ENCODE data around the gene NYNRIN.
"Not testable (repeated sequence)": the region's sequence is repeated elsewhere in the genome, so short reads cannot be mapped to it uniquely, and the experiment has no call there.

The NYNRIN gene

GRCh38 chr14:24369907-24370687 is 28.7 kb upstream of the NYNRIN start:
- DNase-seq (ENCODE audit: low spot score): no peak

- no peak for DNase-seq (ENCODE audit: low spot score)
Observed at GRCh38 chr14:24370748-24371147, 28.1 kb upstream of the NYNRIN start.

GRCh38 chr14:24371605-24372004 is 27.2 kb upstream of the NYNRIN start:
- not testable (repeated sequence) for DNase-seq (ENCODE audit: low spot score)

- no peak for DNase-seq (ENCODE audit: low spot score)
Observed at GRCh38 chr14:24372701-24373416, 25.9 kb upstream of the NYNRIN start.

DNA sequence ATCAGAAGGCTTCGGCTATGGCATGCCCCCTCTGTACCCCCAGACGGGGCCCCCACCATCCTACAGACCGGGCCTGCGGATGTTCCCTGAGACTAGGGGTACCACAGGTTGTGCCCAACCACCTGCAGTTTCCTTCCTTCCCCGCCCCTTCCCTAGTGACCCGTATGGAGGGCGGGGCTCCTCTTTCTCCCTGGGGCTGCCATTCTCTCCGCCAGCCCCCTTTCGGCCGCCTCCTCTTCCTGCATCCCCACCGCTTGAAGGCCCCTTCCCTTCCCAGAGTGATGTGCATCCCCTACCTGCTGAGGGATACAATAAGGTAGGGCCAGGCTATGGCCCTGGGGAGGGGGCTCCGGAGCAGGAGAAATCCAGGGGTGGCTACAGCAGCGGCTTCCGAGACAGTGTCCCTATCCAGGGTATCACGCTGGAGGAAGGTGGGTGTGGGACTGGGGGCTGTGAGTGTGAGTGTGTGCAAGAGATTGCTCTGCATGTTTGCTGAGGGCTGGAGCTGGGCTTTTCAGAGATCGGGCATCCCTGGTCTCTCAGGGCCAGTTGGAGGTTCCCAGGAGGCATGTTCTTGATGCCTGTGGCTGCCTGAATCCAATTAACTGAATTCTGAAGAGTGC is 22.2 kb upstream of the NYNRIN start:
- no peak for DNase-seq (ENCODE audit: low spot score)

- DNase-seq (ENCODE audit: low spot score): no peak
Observed at GRCh38 chr14:24377126-24377525, 21.7 kb upstream of the NYNRIN start.

DNA sequence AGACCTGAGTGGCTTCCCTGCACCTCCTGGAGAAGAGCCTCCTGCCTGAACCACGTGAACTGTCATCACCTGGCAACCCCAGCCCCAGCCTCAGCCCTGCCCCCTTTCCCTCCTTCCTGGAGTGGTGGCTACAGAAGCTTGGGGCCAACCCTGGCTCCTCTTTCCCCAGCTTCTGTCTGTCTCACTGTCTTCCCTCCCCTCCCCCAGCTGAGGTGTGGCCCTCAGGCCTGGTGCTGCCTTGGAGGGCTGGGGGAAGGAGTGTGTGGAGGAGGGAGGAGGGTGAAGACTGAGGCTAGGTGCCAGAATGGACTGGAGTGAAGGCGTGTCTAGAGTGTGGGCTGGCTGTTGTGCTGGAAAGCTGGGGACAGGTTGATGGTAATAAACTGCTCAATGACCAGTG is 21.1 kb upstream of the NYNRIN start:
- DNase-seq (ENCODE audit: low spot score): no peak

DNA sequence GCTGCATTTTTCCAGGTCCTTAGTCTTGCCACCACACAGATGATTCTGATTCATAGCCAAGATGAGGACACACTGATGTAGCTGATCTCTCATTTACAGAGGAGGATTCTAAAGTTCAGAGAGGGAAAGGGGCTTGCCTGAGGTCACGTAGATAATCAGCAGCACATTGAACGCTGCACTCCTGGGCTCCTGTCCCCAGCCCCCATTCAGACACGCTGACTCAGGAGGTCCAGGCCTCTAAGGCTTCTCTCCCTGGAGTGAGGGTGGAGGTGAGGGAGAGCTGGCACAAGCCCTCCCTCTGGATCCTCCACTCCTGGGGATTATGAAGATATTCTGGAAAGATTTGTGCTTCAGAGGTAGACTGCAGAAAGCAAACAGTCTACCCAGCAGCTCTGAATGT is 20.5 kb upstream of the NYNRIN start:
- no peak for DNase-seq (ENCODE audit: low spot score)

- DNase-seq (ENCODE audit: low spot score): no peak
Observed at GRCh38 chr14:24378981-24379906, 19.6 kb upstream of the NYNRIN start.

- no peak for DNase-seq (ENCODE audit: low spot score)
Observed at GRCh38 chr14:24379907-24380730, 18.7 kb upstream of the NYNRIN start.

GRCh38 chr14:24381363-24382063 is 17.3 kb upstream of the NYNRIN start:
- DNase-seq (ENCODE audit: low spot score): no peak

DNA sequence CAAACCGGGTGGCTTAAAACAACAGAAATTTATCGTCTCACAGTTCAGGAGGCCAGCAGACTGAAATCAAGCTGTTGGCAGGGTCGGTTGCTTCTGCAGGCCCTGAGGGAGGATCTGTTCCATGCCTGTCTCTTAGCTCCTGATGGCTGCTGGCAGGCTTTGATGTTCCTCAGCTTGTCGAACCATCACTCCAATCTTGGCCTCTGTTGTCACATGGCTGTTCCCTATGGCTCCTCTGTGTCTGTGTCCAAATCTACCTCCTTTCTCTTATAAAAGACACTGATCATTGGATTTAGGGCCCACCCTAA is 16.8 kb upstream of the NYNRIN start:
- no peak for DNase-seq (ENCODE audit: low spot score)

- no peak for DNase-seq (ENCODE audit: low spot score)
Observed at GRCh38 chr14:24384169-24384568, 14.6 kb upstream of the NYNRIN start.

DNA sequence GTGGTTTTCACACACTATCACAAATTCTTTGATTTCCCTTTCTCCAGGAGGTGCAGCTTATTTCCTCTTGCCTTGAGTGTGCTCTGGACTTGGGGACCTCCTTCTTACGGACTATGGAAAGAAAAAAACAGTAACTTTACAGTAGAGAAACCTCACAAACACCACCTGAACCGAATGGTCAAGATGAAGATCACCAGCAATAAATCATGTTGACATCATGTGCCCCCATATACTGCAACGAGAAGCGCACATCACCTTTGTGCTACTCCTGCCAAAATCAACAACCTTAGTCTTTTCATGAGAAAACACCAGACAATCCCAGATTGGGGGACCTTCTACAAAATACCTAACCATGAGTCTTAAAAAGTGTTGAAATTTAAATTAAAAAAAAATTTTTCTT is 13.3 kb upstream of the NYNRIN start:
- no peak for DNase-seq (ENCODE audit: low spot score)

- DNase-seq (ENCODE audit: low spot score): no peak
Observed at GRCh38 chr14:24387009-24387345, 11.8 kb upstream of the NYNRIN start.

DNA sequence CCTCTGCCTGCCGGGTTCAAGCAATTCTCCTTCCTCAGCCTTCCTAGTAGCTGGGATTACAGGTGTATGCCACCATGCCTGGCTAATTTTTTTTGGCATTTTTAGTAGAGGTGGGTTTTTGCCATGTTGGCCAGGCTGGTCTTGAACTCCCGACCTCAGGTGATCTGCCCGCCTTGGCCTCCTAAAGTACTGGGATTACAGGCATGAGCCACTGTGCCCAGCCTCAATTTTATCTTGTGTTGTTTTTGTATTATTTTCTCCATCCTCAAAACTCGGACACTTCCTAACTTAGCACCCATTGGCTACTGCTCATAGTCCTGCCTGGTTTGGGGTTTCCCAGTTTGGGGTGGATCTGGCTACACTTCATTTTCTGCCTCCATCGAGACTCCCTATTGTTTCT is 11.2 kb upstream of the NYNRIN start:
- not testable (repeated sequence) for DNase-seq (ENCODE audit: low spot score)

- DNase-seq (ENCODE audit: low spot score): no peak
Observed at GRCh38 chr14:24388474-24389179, 10.2 kb upstream of the NYNRIN start.

DNA sequence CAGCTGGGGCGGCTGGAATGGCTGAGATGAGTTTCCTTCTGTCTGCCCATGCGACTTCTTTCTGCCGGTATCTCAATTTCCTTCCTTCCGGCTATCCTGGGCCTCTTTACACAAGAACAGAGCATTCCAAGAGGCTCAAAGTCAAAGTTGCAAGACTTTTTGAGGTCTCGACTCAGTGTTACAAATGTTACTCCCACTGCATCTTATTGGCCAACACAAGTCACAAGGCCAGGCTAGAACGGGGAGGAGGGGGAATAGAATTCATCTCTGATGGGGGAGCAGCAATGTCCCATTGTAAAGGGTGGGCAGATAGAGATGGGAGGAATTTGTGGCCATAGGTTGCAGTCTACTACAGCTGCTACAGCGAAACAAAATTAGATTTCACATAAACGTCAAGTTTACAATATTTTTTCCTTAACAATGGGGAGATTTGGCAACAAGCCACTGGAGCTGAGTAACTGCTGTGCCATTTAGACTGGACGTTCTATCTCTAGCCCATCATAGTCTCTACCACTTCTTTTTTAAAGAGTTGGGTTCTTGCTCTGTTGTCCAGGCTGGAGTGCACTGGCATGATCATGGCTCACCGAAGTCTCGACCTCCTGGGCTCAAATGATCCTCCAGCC is 9.5 kb upstream of the NYNRIN start:
- no peak for DNase-seq (ENCODE audit: low spot score)

DNA sequence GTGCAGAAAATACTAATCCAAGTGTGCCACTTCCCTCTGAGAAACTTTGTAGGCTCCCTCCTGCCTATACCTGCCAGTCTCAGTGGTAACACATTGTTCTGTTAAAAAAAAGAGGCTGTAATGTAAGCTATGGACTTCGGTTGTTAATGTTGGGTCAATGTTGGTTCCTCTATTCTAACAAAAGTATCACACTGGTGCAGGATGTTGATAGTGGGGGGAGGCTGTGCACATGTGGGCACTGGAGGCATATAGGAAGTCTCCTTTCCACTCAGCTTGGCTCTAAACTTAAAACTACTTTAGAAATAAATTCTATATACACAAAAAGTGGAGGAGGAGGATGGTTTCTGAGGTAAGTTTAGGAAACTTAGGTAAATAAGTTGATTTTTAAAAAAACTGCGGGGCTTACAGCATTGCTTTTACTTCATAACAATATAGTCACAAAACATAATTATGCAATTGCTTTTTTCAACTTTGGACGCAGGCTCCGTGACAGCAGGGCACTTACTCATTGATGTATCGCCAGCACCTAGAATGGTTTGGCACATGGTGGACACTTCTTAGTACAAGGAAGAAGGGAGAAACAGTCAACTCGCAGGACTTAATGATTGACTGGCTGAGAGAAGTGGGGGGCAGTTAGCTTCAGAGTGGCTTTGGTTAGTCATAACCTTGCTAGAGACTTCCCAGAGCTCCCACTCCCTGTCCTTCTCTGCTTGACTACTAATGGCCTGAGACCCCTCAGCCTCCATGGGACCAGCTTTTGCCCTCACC is 7.9 kb upstream of the NYNRIN start:
- DNase-seq (ENCODE audit: low spot score): no peak
